HepG2 (cell line): ENCODE measurements around the gene METTL26. TPM values are rescaled to one million over a fixed set of nuclear protein-coding genes. Genes with fewer than 3 reads are reported as not detected.
A peak's percentile ranks its signal among the peaks of the same experiment; 100 is the strongest.

Experiments used
- ATF5 ChIP-seq: sonication (generic); formaldehyde crosslinking; IDR thresholded peaks from 2 replicates; pipeline ENCODE4 v1.4.0; 2020; ENCODE audit warnings: mild to moderate bottlenecking, low read depth, missing genetic modification reagents
- ATF7 ChIP-seq, 2 experiments: fragments of 450-650 bp in 1 of 2; sonication (generic) in 1 of 2; formaldehyde crosslinking in 1 of 2; IDR thresholded peaks; 2 replicates each; pipeline versions ENCODE4 v1.4.0 to v1.6.1; 2016 to 2020; ENCODE audit warnings: antibody characterized with exemption in 1 of 2, mild to moderate bottlenecking in 1 of 2, missing genetic modification reagents in 1 of 2
- GATAD2A ChIP-seq: IDR thresholded peaks from 2 replicates; pipeline ENCODE4 v1.6.1; 2016
- IRF2 ChIP-seq: IDR thresholded peaks from 2 replicates; pipeline ENCODE4 v1.6.1; 2018; ENCODE audit warnings: missing genetic modification reagents, missing compliant biosample characterization
- IRF9 ChIP-seq: sonication (generic); formaldehyde crosslinking; IDR thresholded peaks from 2 replicates; pipeline ENCODE4 v1.8.0; 2022; ENCODE audit warnings: missing genetic modification reagents, mild to moderate bottlenecking, borderline replicate concordance
- MTF1 ChIP-seq: sonication (generic); formaldehyde crosslinking; IDR thresholded peaks from 2 replicates; pipeline ENCODE4 v1.5.0; 2020; ENCODE audit warnings: missing genetic modification reagents
- NCOA1 ChIP-seq: sonication (generic); formaldehyde crosslinking; IDR thresholded peaks from 2 replicates; pipeline ENCODE4 v1.9.0; 2021; ENCODE audit warnings: missing genetic modification reagents
- NONO ChIP-seq, 2 experiments: fragments of 450-650 bp in 1 of 2; sonication (generic) in 1 of 2; formaldehyde crosslinking in 1 of 2; IDR thresholded peaks in 1 of 2; conservative IDR thresholded peaks in 1 of 2; 2 replicates each; pipeline versions ENCODE4 v1.6.1 to v1.8.0; 2017 to 2022; ENCODE audit warnings: mild to moderate bottlenecking in 1 of 2, missing genetic modification reagents in 1 of 2, moderate library complexity in 1 of 2
- PATZ1 ChIP-seq: sonication (generic); formaldehyde crosslinking; IDR thresholded peaks from 2 replicates; pipeline ENCODE4 v1.4.0; 2020; ENCODE audit warnings: missing genetic modification reagents
- POLR2A ChIP-seq, 2 experiments: IDR thresholded peaks; 2 replicates each; pipeline ENCODE4 v1.6.1; 2011; ENCODE audit warnings: low read depth in 2 of 2, low read length in 2 of 2, mild to moderate bottlenecking in 1 of 2, moderate library complexity in 1 of 2; ENCODE audit not compliant: insufficient read depth in 1 of 2
- SP5 ChIP-seq: IDR thresholded peaks from 2 replicates; pipeline ENCODE4 v1.6.1; 2016; ENCODE audit warnings: low read depth, borderline replicate concordance
- SSRP1 ChIP-seq: IDR thresholded peaks from 2 replicates; pipeline ENCODE4 v1.6.1; 2016; ENCODE audit warnings: control low read depth
- TAF15 ChIP-seq: fragments of 200-400 bp; formaldehyde crosslinking; IDR thresholded peaks from one replicate; pipeline ENCODE4 v1.6.1; 2018; ENCODE audit warnings: mild to moderate bottlenecking, low read depth, low read length; ENCODE audit not compliant: poor library complexity, severe bottlenecking
- TBX2 ChIP-seq: sonication (generic); formaldehyde crosslinking; IDR thresholded peaks from 2 replicates; pipeline ENCODE4 v1.5.0; 2020; ENCODE audit warnings: missing genetic modification reagents, mild to moderate bottlenecking, borderline replicate concordance
- TP53 ChIP-seq: sonication (generic); formaldehyde crosslinking; conservative IDR thresholded peaks from 2 replicates; pipeline ENCODE4 v1.4.0; 2020; ENCODE audit warnings: missing genetic modification reagents
- ZNF274 ChIP-seq: sonication (generic); formaldehyde crosslinking; IDR thresholded peaks from 2 replicates; pipeline ENCODE4 v1.5.1; 2020; ENCODE audit warnings: mild to moderate bottlenecking, missing genetic modification reagents
- ZNF383 ChIP-seq: sonication (generic); formaldehyde crosslinking; IDR thresholded peaks from 2 replicates; pipeline ENCODE4 v1.4.0; 2020; ENCODE audit warnings: missing genetic modification reagents, mild to moderate bottlenecking, borderline replicate concordance
- ZNF563 ChIP-seq: sonication (generic); formaldehyde crosslinking; IDR thresholded peaks from 2 replicates; pipeline ENCODE4 v1.8.0; 2022; ENCODE audit warnings: mild to moderate bottlenecking, moderate library complexity, missing genetic modification reagents
- ZNF605 ChIP-seq: sonication (generic); formaldehyde crosslinking; IDR thresholded peaks from 2 replicates; pipeline ENCODE4 v1.8.0; 2022; ENCODE audit warnings: mild to moderate bottlenecking, missing genetic modification reagents
- ZNF772 ChIP-seq: sonication (generic); formaldehyde crosslinking; IDR thresholded peaks from 2 replicates; pipeline ENCODE4 v1.5.0; 2020; ENCODE audit warnings: mild to moderate bottlenecking, missing genetic modification reagents
- polyA plus RNA-seq, 8 experiments: library from polyadenylated mRNA; depleted of rRNA in 3 of 8; stranded (reverse) in 7 of 8; unstranded in 1 of 8; fragments of >200 nt; fragmentation: Illumina TruSeq in 4 of 8; extraction: Trizol in 4 of 8; gene quantifications; 2 replicates each; pipeline versions ENCODE4 v1.2.1 to v1.2.3, GENCODE V29; 2011 to 2016; ENCODE audit warnings: low read depth in 4 of 8, missing spikeins in 1 of 8, mixed read lengths in 1 of 8; ENCODE audit not compliant: insufficient read depth in 1 of 8
- total RNA-seq, 5 experiments: library from RNA; depleted of rRNA; stranded (reverse); fragments of >200 nt; fragmentation: Illumina TruSeq; extraction: Trizol; gene quantifications; 2 replicates each; pipeline ENCODE4 v1.2.3, GENCODE V29; 2016; ENCODE audit warnings: low read depth in 1 of 5
- TF ChIP-seq, protein P1 (sequence below): sonication (generic); formaldehyde crosslinking; IDR thresholded peaks from 2 replicates; pipeline ENCODE4 v1.4.0; 2020; ENCODE audit warnings: mild to moderate bottlenecking, missing genetic modification reagents
- TF ChIP-seq, protein P2 (sequence below): sonication (generic); formaldehyde crosslinking; IDR thresholded peaks from 2 replicates; pipeline ENCODE4 v1.9.0; 2021; ENCODE audit warnings: missing genetic modification reagents, mild to moderate bottlenecking, borderline replicate concordance

METTL26 gene
- total and polyA plus RNA-seq, 2 of the 13 experiments (the other 11 are each of a cell fraction or from before 2014, with no cell fraction given), result 65.5 to 70.1 TPM

DNA sequence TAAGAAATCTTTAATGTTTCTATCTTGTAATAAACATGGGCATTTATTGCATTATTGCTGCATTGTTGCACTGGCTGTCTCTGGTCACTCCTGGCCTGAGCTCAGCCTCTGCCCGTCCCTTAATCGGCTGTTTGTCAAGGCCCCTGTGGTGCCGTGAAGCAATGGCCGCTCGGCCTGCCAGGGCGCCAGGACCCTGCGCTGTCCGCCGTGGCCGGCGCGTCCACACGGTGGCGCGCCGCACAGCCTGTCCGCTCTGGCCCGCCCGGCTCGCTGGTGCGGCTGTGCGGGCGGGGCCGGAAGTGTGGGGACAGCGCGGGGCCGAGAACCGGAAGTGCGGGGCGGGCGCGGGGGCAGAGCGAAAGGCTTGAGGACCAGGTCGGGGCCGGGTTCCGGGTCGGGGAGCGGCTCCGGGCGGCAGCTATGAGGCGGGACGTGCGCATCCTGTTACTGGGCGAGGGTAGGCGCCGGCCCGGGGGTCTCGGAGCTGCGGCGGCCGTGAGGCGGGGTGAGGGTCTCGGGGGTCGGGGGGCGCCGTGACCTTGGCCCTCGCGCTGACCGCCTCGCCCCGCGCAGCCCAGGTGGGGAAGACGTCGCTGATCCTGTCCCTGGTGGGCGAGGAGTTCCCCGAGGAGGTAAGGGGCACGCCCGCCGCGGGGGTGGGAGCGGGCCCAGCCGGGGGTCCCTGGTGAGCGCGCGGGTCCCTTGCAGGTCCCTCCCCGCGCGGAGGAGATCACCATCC lies 31.8 kb upstream of the METTL26 start, which contains the start of gene RHOT2 (continued):
- TF ChIP-seq SP5, result no peak; the same call in 1 of the 2 replicates
- TF ChIP-seq NONO (IDR thresholded peaks at IDR 0.05), result no peak
- TF ChIP-seq NONO (CRISPR knock-in tag; conservative IDR thresholded peaks at IDR 0.05), result peak; percentile 99
- TF ChIP-seq, protein P1, sequence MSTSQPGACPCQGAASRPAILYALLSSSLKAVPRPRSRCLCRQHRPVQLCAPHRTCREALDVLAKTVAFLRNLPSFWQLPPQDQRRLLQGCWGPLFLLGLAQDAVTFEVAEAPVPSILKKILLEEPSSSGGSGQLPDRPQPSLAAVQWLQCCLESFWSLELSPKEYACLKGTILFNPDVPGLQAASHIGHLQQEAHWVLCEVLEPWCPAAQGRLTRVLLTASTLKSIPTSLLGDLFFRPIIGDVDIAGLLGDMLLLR (CRISPR knock-in tag), result no peak
- TF ChIP-seq ATF7 (IDR thresholded peaks at IDR 0.05), result no peak
- TF ChIP-seq ATF7 (CRISPR knock-in tag; IDR thresholded peaks at IDR 0.05), result no peak
- TF ChIP-seq, protein P2, sequence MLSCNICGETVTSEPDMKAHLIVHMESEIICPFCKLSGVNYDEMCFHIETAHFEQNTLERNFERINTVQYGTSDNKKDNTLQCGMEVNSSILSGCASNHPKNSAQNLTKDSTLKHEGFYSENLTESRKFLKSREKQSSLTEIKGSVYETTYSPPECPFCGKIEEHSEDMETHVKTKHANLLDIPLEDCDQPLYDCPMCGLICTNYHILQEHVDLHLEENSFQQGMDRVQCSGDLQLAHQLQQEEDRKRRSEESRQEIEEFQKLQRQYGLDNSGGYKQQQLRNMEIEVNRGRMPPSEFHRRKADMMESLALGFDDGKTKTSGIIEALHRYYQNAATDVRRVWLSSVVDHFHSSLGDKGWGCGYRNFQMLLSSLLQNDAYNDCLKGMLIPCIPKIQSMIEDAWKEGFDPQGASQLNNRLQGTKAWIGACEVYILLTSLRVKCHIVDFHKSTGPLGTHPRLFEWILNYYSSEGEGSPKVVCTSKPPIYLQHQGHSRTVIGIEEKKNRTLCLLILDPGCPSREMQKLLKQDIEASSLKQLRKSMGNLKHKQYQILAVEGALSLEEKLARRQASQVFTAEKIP (CRISPR knock-in tag), result no peak
- TF ChIP-seq PATZ1 (CRISPR knock-in tag), result peak; percentile 90
- TF ChIP-seq TP53, result 0 out of 2 replicates have a peak, but pooled peaks have one; percentile 9
- TF ChIP-seq IRF2, result peak; percentile 86; the same call in 1 of the 2 replicates
- TF ChIP-seq SSRP1 (CRISPR knock-in tag), result 0 out of 2 replicates have a peak, but pooled peaks have one; percentile 72
- peak; percentile 33; the same call in 1 of the 2 replicates for TF ChIP-seq ZNF772 (CRISPR knock-in tag)
- TF ChIP-seq ATF5 (CRISPR knock-in tag), result no peak
- TF ChIP-seq NCOA1, result no peak
- TF ChIP-seq GATAD2A (CRISPR knock-in tag), result peak; percentile 34; the same call in 1 of the 2 replicates
- peak in 1 of 2 experiments; percentile 89; a peak in 3 of 4 replicates for TF ChIP-seq POLR2A (IDR thresholded peaks at IDR 0.05; ENCODE audit: insufficient read depth in 1 of 2, low read depth in 2 of 2, low read length in 2 of 2)
- TF ChIP-seq ZNF383 (CRISPR knock-in tag), result 0 out of 2 replicates have a peak, but pooled peaks have one; percentile 33
- TF ChIP-seq IRF9 (CRISPR knock-in tag), result peak; percentile 67; the same call in 1 of the 2 replicates
- 0 out of 2 replicates have a peak, but pooled peaks have one; percentile 41 for TF ChIP-seq ZNF274 (CRISPR knock-in tag)
- no peak for TF ChIP-seq ZNF605
- TF ChIP-seq MTF1 (CRISPR knock-in tag), result 0 out of 2 replicates have a peak, but pooled peaks have one; percentile 80
- peak; percentile 59; the same call in 1 of the 2 replicates for TF ChIP-seq ZNF563 (CRISPR knock-in tag)
- peak; percentile 21; the same call in 1 of the 2 replicates for TF ChIP-seq TBX2 (CRISPR knock-in tag)
- no peak for TF ChIP-seq TAF15
